ENCODE results near the gene NSUN3.
"Not testable (repeated sequence)": the region's sequence is repeated elsewhere in the genome, so short reads cannot be mapped to it uniquely, and the experiment has no call there.

The NSUN3 gene

GRCh38 chr3:94070341-94070911 lies 7.6 kb downstream of the NSUN3 start:
- TF ChIP-seq, protein P1, sequence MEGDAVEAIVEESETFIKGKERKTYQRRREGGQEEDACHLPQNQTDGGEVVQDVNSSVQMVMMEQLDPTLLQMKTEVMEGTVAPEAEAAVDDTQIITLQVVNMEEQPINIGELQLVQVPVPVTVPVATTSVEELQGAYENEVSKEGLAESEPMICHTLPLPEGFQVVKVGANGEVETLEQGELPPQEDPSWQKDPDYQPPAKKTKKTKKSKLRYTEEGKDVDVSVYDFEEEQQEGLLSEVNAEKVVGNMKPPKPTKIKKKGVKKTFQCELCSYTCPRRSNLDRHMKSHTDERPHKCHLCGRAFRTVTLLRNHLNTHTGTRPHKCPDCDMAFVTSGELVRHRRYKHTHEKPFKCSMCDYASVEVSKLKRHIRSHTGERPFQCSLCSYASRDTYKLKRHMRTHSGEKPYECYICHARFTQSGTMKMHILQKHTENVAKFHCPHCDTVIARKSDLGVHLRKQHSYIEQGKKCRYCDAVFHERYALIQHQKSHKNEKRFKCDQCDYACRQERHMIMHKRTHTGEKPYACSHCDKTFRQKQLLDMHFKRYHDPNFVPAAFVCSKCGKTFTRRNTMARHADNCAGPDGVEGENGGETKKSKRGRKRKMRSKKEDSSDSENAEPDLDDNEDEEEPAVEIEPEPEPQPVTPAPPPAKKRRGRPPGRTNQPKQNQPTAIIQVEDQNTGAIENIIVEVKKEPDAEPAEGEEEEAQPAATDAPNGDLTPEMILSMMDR (IDR thresholded peaks at IDR 0.05; ENCODE audit: extremely low read depth, missing control alignments): no peak
- DNase-seq (ENCODE audit: low spot score): peak; percentile 21

DNA sequence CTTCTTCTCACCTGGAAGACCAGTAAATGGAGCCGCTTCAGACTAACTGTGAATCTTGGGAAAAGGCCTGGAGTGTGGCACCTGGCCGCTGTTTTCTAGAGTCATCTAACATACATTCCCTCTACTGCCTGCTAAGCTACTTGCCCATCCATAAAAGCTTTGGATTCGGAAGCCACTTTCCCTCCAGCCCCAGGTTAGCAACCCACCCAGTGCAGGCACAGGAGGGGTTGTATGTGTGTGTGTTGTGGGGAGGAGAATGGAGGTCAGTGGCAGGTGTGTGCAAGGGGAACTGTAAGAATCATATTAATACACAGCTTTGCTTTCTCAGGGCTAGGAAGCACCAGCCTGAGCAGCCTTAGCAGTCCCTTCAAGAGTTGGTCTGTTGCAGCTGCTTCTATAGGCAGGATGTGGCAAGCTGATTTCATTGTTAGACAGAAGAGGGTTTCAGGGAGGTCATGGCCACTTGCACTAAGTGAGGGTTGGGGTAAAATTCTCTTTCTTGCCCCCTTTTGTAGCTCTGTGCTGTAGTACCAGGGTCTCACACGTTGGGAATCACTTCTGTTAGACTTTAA lies 8.9 kb downstream of the NSUN3 start:
- peak; percentile 22 for DNase-seq (ENCODE audit: low spot score)
- TF ChIP-seq, protein P1 (IDR thresholded peaks at IDR 0.05; ENCODE audit: extremely low read depth, missing control alignments): no peak

DNA sequence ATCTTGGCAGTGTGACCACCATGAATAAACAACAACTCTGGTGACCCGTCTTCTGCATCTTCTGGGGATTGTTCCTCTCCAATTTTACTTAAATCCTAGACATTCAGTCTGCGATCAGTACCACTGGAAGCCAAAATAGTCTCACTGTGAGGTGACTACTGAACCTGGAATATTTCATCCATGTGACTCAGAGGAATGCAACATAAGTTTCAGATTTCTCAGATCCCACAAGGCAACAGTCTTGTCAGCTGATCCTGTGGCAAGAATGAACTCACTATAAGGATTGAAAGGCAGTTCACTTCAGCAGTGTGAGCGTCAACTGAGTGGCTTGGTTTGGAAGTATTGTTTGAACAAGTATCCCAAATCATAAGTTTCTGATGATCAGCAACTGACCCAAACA lies 13.2 kb downstream of the NSUN3 start:
- TF ChIP-seq, protein P1 (IDR thresholded peaks at IDR 0.05; ENCODE audit: extremely low read depth, missing control alignments): no peak
- no peak for DNase-seq (ENCODE audit: low spot score)

DNA sequence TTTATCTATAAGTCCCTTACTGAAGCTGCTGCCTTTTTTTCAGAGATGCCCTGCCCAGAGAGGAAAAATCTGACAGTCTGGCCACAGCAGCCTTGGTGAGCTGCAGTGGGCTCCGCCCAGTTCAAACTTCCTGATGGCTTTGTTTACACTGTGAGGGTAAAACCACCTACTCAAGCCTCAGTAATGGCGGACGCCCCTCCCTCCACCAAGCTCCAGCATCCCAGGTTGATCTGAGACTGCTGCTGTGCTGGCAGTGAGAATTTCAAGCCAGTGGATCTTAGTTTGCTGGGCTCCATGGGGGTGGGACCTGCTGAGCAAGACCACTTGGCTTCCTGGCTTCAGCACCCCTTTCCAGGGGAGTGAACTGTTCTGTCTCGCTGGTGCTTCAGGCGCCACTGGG lies 17.7 kb downstream of the NSUN3 start:
- not testable (repeated sequence) for DNase-seq (ENCODE audit: low spot score)

GRCh38 chr3:94081884-94082283 lies 19.0 kb downstream of the NSUN3 start:
- TF ChIP-seq, protein P1 (IDR thresholded peaks at IDR 0.05; ENCODE audit: extremely low read depth, missing control alignments): no peak
- no peak for DNase-seq (ENCODE audit: low spot score)

DNA sequence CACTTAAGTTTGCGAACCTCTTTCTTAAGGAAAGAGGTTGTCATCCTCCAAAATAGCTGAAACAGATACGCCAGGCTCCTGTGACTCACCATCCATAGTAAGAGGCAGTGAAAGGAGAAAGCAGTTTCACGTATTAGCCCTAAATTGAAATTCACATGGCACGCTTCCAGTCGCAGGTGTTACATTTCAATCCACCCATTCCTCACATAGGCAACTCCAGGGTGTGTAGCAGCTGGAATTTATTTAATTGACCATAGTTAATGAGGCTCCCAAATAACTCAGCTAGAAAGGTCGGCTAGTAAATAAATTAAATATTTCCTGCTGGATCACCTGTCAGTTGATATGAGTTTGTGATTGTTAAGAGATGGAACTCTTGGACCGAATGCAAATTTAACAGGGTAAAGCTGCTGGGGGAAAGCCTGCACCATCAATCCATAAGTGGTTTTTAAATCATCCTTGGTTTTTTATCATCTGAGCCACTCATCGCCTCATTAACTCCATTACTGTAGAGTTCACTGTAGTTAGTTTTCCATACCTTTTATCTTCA lies 19.6 kb downstream of the NSUN3 start:
- TF ChIP-seq, protein P1 (IDR thresholded peaks at IDR 0.05; ENCODE audit: extremely low read depth, missing control alignments): no peak
- DNase-seq (ENCODE audit: low spot score): no peak

GRCh38 chr3:94083261-94083660 lies 20.4 kb downstream of the NSUN3 start:
- TF ChIP-seq, protein P1 (IDR thresholded peaks at IDR 0.05; ENCODE audit: extremely low read depth, missing control alignments): no peak
- DNase-seq (ENCODE audit: low spot score): no peak

DNA sequence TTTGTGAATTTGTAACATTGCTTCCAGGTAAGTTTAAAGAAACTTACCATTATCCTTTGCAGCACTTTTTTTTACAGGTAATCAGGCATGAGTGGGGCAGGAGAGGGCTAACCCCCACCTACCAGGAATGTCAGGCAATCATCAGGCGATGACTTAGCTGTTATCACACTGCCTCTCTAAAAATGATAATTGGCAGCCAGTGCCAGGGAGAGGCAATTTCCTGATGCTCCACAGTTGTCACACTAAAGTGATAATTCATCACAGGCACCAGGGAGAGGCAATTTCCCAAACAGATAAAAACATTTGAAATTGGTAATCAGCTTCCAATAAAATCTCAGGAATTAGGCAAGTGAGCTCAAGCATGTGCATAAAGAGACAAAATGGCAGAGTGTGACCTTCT lies 26.3 kb downstream of the NSUN3 start:
- DNase-seq (ENCODE audit: low spot score): no peak
- TF ChIP-seq, protein P1 (IDR thresholded peaks at IDR 0.05; ENCODE audit: extremely low read depth, missing control alignments): no peak
